ENCODE measurements around the gene ARSK.

Gene ARSK

GRCh38 chr5:95647886-95648860, 93.3 kb downstream of the ARSK start:
- Histone ChIP-seq H3K9ac (ENCODE audit: low read length) (no peak overlapping the region), H3K27ac (ENCODE audit: low read depth, low read length) (no peak overlapping the region), H3K9me3 (ENCODE audit: control insufficient read depth, insufficient read depth, low read depth, low read length) (no peaks in the 10 kb centered on the region), H3K4me3 (ENCODE audit: low read depth, low read length) (no peak overlapping the region), H3K27me3 (ENCODE audit: control insufficient read depth, insufficient read depth, low read length) (no peaks in the 10 kb centered on the region), H3K4me1 (ENCODE audit: control insufficient read depth, insufficient read depth, low read length) (no peaks in the 10 kb centered on the region), H3K36me3 (ENCODE audit: control insufficient read depth, insufficient read depth, low read length) (no peaks in the 10 kb centered on the region)

- Histone ChIP-seq H3K27me3 (ENCODE audit: control insufficient read depth, insufficient read depth, low read length) (no peaks in the 10 kb centered on the region), H3K4me1 (ENCODE audit: control insufficient read depth, insufficient read depth, low read length) (no peaks in the 10 kb centered on the region), H3K9me3 (ENCODE audit: control insufficient read depth, insufficient read depth, low read depth, low read length) (no peaks in the 10 kb centered on the region), H3K4me3 (ENCODE audit: low read depth, low read length) (no peak overlapping the region), H3K9ac (ENCODE audit: low read length) (no peak overlapping the region), H3K36me3 (ENCODE audit: control insufficient read depth, insufficient read depth, low read length) (no peaks in the 10 kb centered on the region), H3K27ac (ENCODE audit: low read depth, low read length) (no peak overlapping the region)
Measured at GRCh38 chr5:95649274-95649673, 94.4 kb downstream of the ARSK start.

GRCh38 chr5:95649842-95650620, 95.1 kb downstream of the ARSK start:
- Histone ChIP-seq H3K4me3 (ENCODE audit: low read depth, low read length) (no peak overlapping the region), H3K4me1 (ENCODE audit: control insufficient read depth, insufficient read depth, low read length) (no peaks in the 10 kb centered on the region), H3K27ac (ENCODE audit: low read depth, low read length) (no peak overlapping the region), H3K36me3 (ENCODE audit: control insufficient read depth, insufficient read depth, low read length) (no peaks in the 10 kb centered on the region), H3K9ac (ENCODE audit: low read length) (no peak overlapping the region), H3K27me3 (ENCODE audit: control insufficient read depth, insufficient read depth, low read length) (no peaks in the 10 kb centered on the region), H3K9me3 (ENCODE audit: control insufficient read depth, insufficient read depth, low read depth, low read length) (no peaks in the 10 kb centered on the region)

- no peak overlapping the region for H3K4me3 ChIP-seq (ENCODE audit: low read depth, low read length)
- no peak overlapping the region for H3K9ac ChIP-seq (ENCODE audit: low read length)
- H3K27ac ChIP-seq (ENCODE audit: low read depth, low read length) = no peak overlapping the region
- no peaks in the 10 kb centered on the region for H3K27me3 ChIP-seq (ENCODE audit: control insufficient read depth, insufficient read depth, low read length)
- no peaks in the 10 kb centered on the region for H3K36me3 ChIP-seq (ENCODE audit: control insufficient read depth, insufficient read depth, low read length)
- no peaks in the 10 kb centered on the region for H3K9me3 ChIP-seq (ENCODE audit: control insufficient read depth, insufficient read depth, low read depth, low read length)
- no peaks in the 10 kb centered on the region; the same call in 1 of the 2 replicates for H3K4me1 ChIP-seq (ENCODE audit: control insufficient read depth, insufficient read depth, low read length)
Measured at GRCh38 chr5:95652849-95653248, 97.9 kb downstream of the ARSK start.

GRCh38 chr5:95654196-95654595, 99.3 kb downstream of the ARSK start:
- Histone ChIP-seq H3K4me1 (ENCODE audit: control insufficient read depth, insufficient read depth, low read length) (no peaks in the 10 kb centered on the region; the same call in 1 of the 2 replicates), H3K27me3 (ENCODE audit: control insufficient read depth, insufficient read depth, low read length) (no peaks in the 10 kb centered on the region), H3K27ac (ENCODE audit: low read depth, low read length) (no peak overlapping the region), H3K36me3 (ENCODE audit: control insufficient read depth, insufficient read depth, low read length) (no peaks in the 10 kb centered on the region), H3K4me3 (ENCODE audit: low read depth, low read length) (no peak overlapping the region), H3K9ac (ENCODE audit: low read length) (no peak overlapping the region), H3K9me3 (ENCODE audit: control insufficient read depth, insufficient read depth, low read depth, low read length) (no peaks in the 10 kb centered on the region)

All from HUES6 (cell line).